HT1080 (cell line): Measurements from ENCODE around the gene SNHG17. TPM values are rescaled to one million over a fixed set of nuclear protein-coding genes. Genes with fewer than 3 reads are reported as not detected.
A peak's percentile ranks its signal among the peaks of the same experiment; 100 is the strongest.
"Not testable (repeated sequence)": the region's sequence is repeated elsewhere in the genome, so short reads cannot be mapped to it uniquely, and the experiment has no call there.

Experiments used
- DNase-seq: peaks from one replicate; pipeline ENCODE4 v3.0.0-alpha.2; 2015; ENCODE audit warnings: low read depth
- total RNA-seq: library from RNA; depleted of rRNA; stranded (reverse); fragments of >200 nt; shearing (Covaris generic); gene quantifications from 2 replicates; pipeline ENCODE4 v1.2.3, GENCODE V29; 2014

The SNHG17 gene
- total RNA-seq, 1 experiment from 2014 or later, result 38.1 TPM

- DNase-seq, result no peak
These were observed 13.0 kb upstream of the SNHG17 start for GRCh38 chr20:38447931-38448675.

- no peak for DNase-seq
These were observed 12.1 kb upstream of the SNHG17 start for GRCh38 chr20:38447251-38447661.

- DNase-seq, result peak; percentile 86
These were observed 11.5 kb upstream of the SNHG17 start for GRCh38 chr20:38446441-38447209.

GRCh38 chr20:38445901-38446425, 10.8 kb upstream of the SNHG17 start:
- DNase-seq, result no peak

GRCh38 chr20:38445381-38445796, 10.3 kb upstream of the SNHG17 start:
- no peak for DNase-seq

GRCh38 chr20:38441916-38442315, 6.8 kb upstream of the SNHG17 start:
- DNase-seq, result no peak

GRCh38 chr20:38441110-38441509, 6.0 kb upstream of the SNHG17 start:
- not testable (repeated sequence) for DNase-seq

GRCh38 chr20:38437796-38438195, 2.7 kb upstream of the SNHG17 start:
- DNase-seq, result no peak

GRCh38 chr20:38435555-38435939, 419 bp upstream of the SNHG17 start:
- peak; percentile 84 for DNase-seq

- no peak for DNase-seq
These were observed 807 bp downstream of the SNHG17 start for GRCh38 chr20:38434301-38434741.

GRCh38 chr20:38433304-38433972, 1.7 kb downstream of the SNHG17 start:
- DNase-seq, result no peak

GRCh38 chr20:38432870-38433269, 2.3 kb downstream of the SNHG17 start:
- not testable (repeated sequence) for DNase-seq

- DNase-seq, result no peak
These were observed 2.8 kb downstream of the SNHG17 start for GRCh38 chr20:38432292-38432691.

- no peak for DNase-seq
These were observed 4.3 kb downstream of the SNHG17 start for GRCh38 chr20:38430679-38431325.

- no peak for DNase-seq
These were observed 5.8 kb downstream of the SNHG17 start for GRCh38 chr20:38429301-38429700.

GRCh38 chr20:38428800-38429199, 6.3 kb downstream of the SNHG17 start:
- no peak for DNase-seq

- DNase-seq, result no peak
These were observed 7.5 kb downstream of the SNHG17 start for GRCh38 chr20:38427655-38428023.

- peak; percentile 92 for DNase-seq
These were observed 8.9 kb downstream of the SNHG17 start for GRCh38 chr20:38426006-38426897.

GRCh38 chr20:38424401-38424800, 10.7 kb downstream of the SNHG17 start:
- no peak for DNase-seq

- no peak for DNase-seq
These were observed 11.6 kb downstream of the SNHG17 start for GRCh38 chr20:38423541-38423940.
